NCI-H226 (cell line): ENCODE measurements around the gene AUTS2.

Experiments
- DNase-seq: peaks from one replicate; pipeline ENCODE4 v3.0.0-alpha.2; 2015

The AUTS2 gene

GRCh38 chr7:70015353-70015752 is 417.1 kb downstream of the AUTS2 start:
- no peak for DNase-seq

- DNase-seq, result peak; percentile 94
Observed at GRCh38 chr7:70016044-70016770, 417.9 kb downstream of the AUTS2 start.

GRCh38 chr7:70017357-70017756 is 419.1 kb downstream of the AUTS2 start:
- DNase-seq, result no peak

GRCh38 chr7:70018700-70019099 is 420.4 kb downstream of the AUTS2 start:
- DNase-seq, result no peak

GRCh38 chr7:70027867-70028266 is 429.6 kb downstream of the AUTS2 start:
- no peak for DNase-seq

GRCh38 chr7:70028620-70029019 is 430.3 kb downstream of the AUTS2 start:
- DNase-seq, result no peak

- DNase-seq, result no peak
Observed at GRCh38 chr7:70029993-70030392, 431.7 kb downstream of the AUTS2 start.

GRCh38 chr7:70030745-70031144 is 432.5 kb downstream of the AUTS2 start:
- DNase-seq, result no peak

- DNase-seq, result no peak
Observed at GRCh38 chr7:70031245-70031644, 433.0 kb downstream of the AUTS2 start.

- no peak for DNase-seq
Observed at GRCh38 chr7:70032649-70033048, 434.4 kb downstream of the AUTS2 start.

GRCh38 chr7:70033226-70033625 is 435.0 kb downstream of the AUTS2 start:
- no peak for DNase-seq

- DNase-seq, result no peak
Observed at GRCh38 chr7:70034999-70035398, 436.7 kb downstream of the AUTS2 start.

GRCh38 chr7:70035519-70035918 is 437.2 kb downstream of the AUTS2 start:
- no peak for DNase-seq

- DNase-seq, result no peak
Observed at GRCh38 chr7:70035955-70036354, 437.7 kb downstream of the AUTS2 start.

GRCh38 chr7:70036695-70037094 is 438.4 kb downstream of the AUTS2 start:
- DNase-seq, result no peak

- no peak for DNase-seq
Observed at GRCh38 chr7:70037171-70037933, 439.1 kb downstream of the AUTS2 start.

- DNase-seq, result no peak
Observed at GRCh38 chr7:70040051-70040450, 441.8 kb downstream of the AUTS2 start.

- peak; percentile 52 for DNase-seq
Observed at GRCh38 chr7:70040970-70041766, 442.9 kb downstream of the AUTS2 start.

GRCh38 chr7:70042533-70042932 is 444.3 kb downstream of the AUTS2 start:
- no peak for DNase-seq

GRCh38 chr7:70043015-70043538 is 444.8 kb downstream of the AUTS2 start:
- no peak for DNase-seq

- no peak for DNase-seq
Observed at GRCh38 chr7:70044064-70044463, 445.8 kb downstream of the AUTS2 start.

GRCh38 chr7:70044525-70044924 is 446.2 kb downstream of the AUTS2 start:
- DNase-seq, result no peak

- no peak for DNase-seq
Observed at GRCh38 chr7:70044981-70045380, 446.7 kb downstream of the AUTS2 start.
